HG02852 (cell line): ENCODE results near the gene PPP1R9B.

ENCODE experiments used
- ATAC-seq: cut with Tn5 transposase; IDR thresholded peaks from one replicate; pipeline ENCODE4 v1.9.1; 2021; ENCODE audit warnings: mild to moderate bottlenecking, moderate library complexity; ENCODE audit not compliant: unreplicated experiment

The PPP1R9B gene

DNA sequence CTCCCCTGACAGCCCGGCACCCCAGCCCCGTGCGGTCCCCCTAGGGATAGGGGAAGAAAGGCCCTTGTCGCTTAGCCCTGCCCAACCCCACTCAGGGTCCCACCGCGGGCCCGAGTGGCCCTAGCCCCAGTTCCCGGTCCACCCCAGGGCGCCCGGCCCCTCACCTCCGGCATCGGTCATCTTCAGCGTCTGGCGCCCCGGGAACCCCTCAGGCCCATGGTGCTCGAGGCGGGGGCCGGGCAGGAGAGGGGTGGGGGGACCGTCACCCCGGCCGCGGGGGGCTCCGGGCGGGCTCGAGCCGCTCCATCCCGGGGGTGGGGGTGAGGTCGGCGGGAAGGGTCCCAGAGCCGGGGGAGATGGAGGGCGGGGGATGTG, 21.1 kb downstream of the PPP1R9B start:
- ATAC-seq, result no peak

DNA sequence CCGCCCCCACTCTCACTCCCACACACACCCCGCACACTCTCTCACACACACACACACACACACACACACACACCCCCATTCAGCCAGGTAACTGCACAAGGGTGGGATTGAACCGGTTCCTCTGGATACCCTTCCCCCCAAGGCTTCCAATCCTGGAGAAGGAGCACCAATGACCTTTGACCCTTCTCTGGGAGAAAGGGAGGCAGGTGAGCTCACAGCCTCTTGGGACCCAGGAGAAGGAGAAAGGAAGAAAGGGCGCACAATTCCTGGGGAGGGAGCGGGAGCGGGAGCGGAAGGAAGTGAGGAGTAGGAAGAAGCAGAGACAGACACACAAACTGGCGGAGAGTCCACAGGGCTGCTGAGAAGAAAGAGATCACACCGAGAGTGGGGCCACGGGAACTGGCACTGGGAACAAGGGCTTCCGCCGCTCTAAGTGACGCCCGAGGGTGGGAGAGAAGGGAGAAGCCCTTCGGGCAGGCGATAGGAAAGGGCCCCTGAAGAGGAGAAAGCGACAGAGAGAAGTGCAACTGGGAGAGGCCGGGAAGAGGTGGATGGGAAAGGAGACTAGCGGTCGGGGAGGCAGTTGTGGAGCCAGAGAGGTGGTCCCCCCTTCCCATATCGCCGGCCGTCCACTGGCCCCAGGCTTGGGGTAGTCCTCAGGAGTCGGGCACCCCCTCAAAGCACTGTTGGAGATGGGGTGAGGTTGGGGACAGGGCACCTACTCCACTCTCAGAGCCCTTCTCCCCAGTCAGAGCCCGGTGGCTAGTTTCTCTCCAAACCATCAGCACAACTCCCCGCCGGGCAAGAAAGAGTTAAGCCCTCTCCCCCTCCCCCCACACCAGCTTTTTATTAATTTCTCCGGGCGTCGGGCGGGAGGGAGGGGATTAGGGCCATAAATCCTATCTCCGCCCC, 21.8 kb downstream of the PPP1R9B start:
- no peak for ATAC-seq

DNA sequence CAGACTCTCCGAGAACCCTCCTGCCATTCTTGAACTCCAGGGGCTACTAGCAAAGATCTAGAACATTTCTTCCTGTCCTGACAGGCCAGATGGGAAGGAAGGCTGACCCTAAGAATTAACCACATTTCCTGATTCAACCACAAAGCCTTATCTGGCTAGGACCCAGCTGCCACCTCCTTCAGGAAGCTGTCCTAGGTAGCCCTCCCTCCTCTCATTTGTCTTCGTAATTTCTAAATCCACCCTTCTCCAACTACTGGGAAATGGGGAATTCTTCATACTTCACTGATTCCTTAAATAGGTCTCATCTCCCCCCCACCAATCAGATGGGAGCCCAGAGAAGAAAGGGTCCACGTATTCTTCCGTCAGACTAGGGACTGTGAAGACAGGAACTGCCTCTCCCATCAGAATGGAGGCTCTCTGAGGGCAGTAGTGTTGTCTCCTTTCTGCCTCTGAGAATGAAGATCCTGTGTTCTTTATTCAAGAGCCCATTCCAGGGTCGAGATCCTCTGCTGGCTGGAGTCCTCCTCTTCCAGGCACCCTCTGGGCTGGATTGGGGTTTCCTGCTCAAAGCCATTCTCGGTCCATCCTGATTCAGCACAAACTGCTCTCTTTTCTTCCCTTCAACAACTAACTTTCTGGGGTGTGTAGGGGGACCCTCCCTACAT, 22.6 kb downstream of the PPP1R9B start:
- no peak for ATAC-seq

DNA sequence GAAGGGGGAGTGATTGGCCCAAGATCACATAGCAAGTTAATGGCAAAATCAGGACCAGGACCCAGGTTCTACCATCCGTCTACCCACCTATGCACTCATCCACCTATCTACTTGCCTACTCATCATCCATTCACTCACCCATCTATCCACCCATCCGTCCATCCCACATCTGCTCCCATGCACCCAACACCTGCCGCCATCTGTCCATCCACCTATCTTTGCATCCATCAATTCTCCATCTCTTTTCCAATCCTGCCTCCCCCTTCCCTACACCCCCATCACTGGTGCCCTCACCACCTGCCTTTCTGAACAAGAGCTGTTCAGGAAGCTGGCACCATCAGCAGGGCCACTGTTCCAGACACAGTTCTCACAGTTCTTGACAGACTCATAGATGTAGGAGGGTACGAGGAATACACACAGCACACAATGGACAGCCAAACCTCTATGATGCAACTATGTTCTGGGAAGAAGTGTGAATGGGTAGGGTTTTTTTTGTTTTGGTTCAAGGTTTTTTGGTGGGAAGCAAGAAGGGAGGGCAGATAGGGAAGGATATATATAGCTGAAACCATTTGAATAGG, 25.0 kb downstream of the PPP1R9B start:
- ATAC-seq, result no peak

DNA sequence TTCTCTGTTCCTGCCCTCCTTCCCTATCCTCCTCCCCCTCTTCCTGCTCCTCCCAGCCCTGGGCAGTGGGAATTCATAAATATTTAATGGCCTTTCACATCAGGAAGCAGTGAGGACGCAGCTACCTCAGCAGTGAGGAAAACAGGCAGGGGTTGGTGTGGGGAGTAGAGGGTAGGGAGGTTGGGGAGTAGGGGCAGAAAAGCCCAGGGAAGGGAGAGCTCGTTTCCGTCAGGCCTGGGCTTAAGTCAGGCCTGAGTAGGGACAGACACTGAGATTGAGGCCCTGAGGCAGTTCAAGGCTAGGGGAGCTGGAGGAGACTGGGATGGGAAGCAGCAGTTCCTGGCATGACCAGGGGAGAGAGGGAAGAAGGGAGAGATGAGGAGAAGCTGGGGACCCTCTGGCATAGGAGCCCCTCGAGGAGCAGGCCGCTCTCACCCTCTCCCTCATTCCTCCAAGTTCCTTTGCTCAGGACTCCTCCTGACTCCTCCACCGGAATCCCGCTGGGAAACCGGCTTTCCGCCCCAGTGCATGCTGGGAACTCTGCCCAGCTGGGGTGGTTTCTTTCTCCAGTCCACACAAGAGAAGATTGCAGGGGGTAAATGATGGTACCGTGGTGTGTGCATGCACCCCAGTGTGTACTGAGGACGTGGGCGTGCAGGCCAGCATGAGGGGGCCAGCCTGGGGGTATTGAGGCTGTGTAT, 26.7 kb downstream of the PPP1R9B start:
- ATAC-seq, result no peak

DNA sequence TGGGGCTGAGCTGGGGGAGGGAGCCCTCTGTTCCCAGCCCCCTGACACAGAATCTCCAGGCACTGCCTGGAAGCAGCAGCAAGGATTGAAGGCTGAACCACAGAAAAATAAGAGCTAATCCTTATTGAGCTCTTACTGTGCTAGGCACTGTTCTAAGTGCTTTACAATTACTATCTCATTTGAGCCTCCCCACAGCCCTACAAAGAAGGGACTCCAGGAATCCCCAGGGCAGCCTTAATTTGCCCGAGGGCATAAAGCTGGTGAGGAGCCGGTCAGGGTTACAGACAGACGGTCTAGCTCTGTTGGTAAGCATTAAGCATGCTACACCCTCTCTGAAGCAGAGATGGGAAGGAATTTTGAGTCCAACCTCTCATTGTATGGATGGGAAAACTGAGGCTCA, 27.5 kb downstream of the PPP1R9B start:
- no peak for ATAC-seq

DNA sequence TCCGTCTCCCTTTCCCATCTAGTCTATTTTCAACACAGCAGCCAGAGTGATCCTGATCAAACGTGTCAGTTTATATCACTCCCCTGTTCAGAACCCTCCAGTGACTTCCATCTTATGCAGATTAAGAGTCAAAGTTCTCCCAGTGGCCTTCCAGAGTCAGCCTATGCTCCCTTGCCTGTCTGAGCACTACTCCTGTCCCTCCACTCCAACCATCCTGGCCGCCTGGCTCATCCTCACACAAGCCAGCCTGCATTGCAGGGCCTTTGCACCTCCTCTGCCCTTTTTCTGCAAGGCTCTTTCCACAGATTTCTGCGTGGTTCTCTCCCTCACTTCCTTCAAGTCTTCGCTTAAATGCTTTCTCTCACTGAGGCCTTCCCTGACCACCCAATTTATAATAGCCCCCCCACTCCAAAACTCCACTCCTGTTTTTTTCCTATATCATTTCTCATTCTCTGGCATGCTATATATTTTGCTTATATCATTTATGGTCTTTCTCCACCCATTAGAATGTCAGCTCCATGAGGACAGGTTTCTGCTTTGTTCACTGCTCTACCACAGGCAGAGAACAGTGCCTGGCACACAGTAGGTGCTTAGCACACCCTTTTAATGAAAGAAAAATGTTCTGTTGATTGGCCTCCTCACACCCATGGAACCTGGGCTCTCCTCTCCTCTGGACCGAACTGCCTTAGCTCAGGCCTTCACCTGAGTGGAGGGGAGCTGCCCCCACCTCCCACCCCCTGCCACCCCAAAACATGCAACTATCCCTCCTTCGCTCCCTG, 29.8 kb downstream of the PPP1R9B start:
- ATAC-seq, result no peak

DNA sequence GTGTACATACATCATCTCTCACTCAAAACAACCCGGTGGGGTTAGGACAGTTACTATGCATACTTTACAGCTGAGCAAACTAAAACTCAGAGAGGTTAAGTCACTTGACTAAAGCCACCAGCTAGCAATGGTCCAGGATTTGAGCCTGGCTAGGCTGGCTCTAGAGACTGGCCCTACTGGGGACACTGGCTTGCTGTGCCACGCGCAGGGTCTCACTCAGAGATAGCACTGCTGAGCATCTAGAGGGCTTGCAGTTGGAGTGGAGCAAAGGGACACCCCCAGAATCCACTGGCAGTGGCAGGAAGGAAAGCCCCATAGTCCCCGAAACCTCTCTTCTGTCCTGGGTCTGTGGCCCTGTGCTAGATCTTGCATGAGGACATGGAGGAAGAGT, 31.7 kb downstream of the PPP1R9B start:
- no peak for ATAC-seq

DNA sequence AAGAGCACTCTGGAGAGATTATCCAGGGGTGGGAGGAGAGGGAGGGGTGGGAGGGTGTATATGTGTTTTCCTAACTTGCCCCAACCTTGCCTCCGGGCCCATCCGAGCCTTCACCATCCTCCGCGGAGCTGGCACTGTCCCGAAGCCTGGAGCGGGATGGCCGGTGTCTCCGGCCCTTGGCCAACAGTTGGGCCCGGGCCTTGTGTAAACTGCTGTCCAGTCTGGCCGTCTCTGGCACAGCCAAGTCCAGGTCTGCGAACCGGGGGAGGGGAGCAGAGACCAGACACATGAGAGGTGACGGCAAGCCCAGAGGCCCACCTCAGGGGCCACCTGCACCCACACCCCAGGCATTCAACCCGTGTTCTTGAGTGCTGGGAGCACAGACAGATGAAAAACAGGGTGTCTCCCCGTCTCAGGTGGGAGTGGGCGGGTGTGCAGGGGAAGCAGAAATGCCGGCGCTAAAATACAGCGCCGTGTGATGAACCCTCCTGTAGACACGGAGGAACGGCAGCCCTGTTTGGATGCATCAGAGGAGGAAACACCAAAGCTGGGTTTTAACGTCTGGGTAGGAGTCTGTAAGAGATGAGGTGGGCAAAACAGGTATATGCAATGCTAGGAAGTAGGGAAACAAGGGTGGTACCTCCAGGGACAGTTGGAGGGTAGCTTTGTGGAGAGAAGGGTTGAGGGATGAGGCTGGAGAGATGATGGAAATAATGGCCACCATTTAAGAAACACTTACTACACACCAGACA, 32.2 kb downstream of the PPP1R9B start:
- ATAC-seq, result no peak

DNA sequence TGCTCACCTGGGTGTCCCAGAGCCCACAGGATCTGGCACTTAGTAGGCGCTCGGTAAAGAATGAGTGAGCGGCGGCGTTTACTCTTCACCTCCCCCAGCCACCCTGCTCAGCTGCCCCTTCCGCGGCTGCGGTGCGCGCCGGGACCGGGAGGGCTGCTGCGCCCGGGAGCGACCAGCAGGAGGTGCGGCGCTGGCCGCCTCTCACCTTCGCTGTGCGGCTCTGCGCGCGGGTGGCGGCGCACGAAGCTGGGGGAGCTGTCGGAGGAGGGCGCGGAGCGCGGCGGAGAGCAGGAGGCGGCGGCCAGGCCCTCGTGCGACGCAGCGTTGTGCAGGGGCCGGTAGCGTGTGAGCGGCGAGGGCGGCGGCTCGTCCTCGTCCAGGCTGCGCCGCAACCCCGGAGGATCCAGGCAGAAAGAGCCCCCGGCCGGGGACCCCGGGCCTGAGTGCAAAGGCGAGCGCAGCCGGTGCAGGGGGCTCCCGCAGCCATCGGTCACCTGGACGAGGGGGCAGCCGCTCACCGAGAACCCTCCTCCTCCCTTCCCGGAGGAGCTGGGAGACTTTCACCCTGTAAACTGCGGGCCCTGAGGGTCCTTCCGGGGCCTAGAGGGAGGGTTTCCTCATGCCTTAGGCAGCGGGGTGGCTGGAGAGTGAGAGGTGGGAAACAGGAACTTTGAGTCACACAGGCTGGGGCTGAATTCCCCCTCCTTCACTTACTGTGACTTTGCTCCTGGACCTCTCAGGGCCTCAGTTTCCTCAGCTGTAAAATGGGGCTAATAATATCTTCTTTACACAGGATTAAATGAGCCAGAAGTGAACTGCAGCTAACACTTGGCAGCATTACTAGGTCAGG, 33.0 kb downstream of the PPP1R9B start:
- peak; percentile 51 for ATAC-seq

DNA sequence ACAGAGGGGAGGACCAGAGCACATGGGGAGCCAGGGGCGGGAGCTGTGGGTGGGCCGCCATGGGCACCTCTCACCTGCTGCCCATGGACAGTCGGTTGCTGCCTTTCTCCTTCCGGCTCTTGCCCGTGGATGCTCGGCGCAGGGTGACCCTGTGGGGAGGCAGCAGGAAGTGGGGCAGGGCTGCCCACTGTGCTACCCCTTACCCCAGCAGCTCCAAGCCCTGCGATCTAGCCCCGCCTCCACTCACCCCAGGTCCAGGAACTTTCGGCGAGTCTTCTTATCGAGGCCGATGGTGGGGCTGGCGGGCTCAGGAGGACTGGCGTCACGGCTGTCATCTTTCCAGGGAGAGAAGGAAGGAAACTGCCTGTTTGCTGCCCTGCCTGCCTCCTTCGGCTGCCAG, 34.7 kb downstream of the PPP1R9B start:
- no peak for ATAC-seq

DNA sequence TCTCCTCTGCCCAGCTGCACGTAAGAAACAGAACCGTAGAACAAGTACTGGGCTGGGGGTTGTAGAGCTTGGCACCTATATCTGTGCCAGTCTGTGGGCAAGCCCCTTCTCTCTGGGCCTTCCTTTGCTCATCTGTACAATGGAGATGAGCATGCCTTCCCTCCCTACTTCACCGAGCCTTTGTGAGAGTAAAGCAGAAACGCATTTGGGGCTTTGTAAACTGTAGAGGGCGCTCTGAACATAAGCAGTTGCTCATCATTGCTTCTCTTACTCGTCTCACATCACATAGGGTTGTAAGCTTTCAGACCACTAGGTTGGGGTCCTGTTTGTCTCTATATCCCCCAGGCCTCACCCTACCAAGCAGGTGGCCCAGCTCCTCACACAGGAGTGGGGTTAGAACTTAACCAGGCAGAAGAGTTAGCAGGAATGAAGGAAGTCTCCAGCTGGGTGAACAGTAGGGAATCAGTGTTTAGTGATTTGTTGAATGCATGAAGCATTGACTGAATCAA, 35.6 kb downstream of the PPP1R9B start:
- no peak for ATAC-seq

DNA sequence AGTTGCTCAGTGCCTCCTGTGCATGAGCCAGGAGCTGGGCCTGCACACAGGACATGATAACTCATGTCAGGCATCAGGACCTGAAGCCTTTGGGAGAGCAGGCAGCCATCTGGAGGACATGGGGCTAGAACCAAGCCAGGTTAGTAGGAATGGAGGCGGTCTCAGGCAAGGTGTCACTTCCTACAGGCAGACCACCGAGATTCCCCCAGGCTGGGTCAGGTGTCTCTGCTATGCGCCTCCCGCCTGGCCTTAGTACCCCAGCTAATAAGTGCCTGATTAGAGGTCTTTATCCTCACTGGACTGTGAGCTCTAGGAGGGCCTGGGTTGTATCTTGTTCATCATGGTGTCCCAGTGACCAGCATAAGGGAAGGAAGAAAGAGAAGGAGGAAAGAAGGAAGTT, 36.1 kb downstream of the PPP1R9B start:
- no peak for ATAC-seq

DNA sequence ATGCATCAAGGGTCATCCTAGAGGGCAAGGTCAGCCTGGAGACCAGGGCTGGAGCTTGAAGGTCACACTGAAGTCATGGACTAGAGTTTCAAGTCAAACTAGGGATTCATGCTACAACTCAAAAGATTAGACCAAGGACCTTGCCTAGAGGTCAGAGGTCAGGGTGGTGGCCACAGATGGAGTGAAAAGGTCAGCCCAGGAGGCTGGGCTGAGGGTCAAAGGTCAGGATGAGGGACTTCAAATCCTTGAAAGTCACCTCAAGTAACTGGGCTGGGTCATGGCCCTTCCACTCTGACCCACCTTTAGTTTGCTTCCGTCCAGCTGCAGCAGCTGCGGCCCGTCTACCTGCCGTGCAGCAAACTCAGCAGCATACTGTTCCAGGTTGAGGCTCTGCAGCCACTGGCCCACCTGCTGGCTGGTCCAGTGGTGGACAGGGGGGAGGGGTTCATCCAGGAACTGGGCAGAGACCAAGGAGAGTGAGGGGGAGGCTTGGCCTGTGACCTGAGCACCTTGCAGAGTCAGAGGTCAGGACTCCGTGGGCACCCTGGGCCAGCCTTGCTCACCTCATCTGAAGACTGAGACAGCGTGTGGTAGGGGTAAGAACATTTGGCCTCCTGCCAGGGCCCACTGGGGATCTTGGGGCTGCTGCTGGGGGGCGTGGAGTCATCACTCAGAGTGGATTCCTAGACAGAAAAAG, 36.7 kb downstream of the PPP1R9B start:
- ATAC-seq, result no peak

DNA sequence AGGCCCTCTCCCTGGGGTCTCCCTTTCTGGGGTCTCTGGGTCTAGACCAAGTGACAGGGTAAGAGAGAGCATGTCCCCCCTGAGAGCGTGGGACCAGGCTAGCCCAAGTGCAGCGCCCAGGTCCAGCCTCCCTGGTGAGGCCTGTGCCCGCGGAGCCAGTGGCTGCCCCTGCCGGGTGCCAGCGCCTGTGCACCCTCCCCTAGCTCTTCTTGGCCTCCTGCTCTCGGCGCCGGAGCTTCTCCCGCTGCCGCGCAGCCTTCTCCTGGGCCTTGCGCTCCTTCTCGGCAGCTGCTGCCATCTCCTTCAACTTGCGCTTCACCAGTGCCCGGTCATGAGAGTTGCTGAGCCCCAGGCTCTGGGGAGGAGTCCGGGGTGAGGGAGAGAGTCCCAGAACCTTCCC, 37.8 kb downstream of the PPP1R9B start:
- no peak for ATAC-seq

DNA sequence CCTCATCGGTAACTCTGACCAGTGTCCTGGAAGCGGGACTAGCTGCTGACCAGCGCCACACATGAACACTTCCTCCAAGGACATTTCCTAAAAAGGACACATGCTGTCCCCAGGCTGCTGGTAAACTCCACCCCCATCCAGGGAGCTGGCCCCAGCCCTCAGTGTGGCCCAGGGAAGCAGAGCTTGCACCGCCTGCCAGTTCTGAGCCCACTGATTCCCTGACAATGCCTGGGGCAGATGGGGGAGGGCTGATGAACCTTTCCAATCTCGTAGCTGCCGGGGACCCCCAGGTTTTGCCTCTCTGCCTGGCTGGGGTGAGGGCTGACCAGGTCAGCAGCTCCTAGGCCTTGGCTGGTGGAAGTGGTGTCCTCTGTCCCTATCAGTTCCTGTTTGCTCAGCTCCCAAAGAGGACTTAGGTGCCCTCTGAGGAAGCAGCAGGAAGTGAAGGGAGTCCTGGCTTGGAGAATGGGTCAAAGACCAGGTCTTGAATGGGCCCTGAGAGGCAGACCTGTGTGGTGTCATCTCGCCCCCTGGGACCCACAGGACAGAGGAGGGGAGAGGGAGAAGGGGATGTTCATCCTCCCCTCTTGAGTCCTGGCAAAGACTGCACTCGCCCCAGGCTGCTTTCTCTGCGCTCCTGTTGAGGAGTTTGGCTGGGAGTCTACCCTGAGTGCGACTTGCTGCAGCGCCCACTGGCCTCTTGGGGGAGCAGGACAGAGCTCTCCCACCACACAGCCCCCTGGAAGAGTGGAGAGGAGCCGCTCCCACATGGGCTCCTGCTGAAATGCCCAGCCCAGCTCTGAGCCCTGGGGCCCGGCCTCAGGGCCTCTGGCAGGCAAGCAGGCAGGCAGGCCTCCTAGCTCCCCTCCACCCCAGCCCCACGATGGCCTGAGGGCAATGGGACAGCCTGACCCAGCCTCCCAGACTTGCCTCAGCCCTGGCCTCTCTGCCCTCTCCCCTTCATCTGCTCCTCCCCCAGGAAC, 38.5 kb downstream of the PPP1R9B start:
- ATAC-seq, result no peak
